Muscle of leg (tissue), 16 donors: ENCODE measurements around the gene ADCYAP1R1. TPM values are rescaled to one million over a fixed set of nuclear protein-coding genes. Genes with fewer than 3 reads are reported as not detected.

Experiments used
- DNase-seq: peaks from one replicate; pipeline ENCODE4 v3.0.0; 2013
- H3K27ac ChIP-seq: one replicate; pipeline ENCODE4 v1.5.1; 2013; ENCODE audit warnings: mild to moderate bottlenecking, low read length, control low read depth
- H3K27me3 ChIP-seq: one replicate; pipeline ENCODE4 v1.6.1; 2013; ENCODE audit warnings: low read length; ENCODE audit not compliant: control insufficient read depth, insufficient read depth
- H3K36me3 ChIP-seq: one replicate; pipeline ENCODE4 v1.6.1; 2013; ENCODE audit warnings: low read length; ENCODE audit not compliant: control insufficient read depth, insufficient read depth
- H3K4me1 ChIP-seq: one replicate; pipeline ENCODE4 v1.6.1; 2013; ENCODE audit warnings: low read length; ENCODE audit not compliant: control insufficient read depth, insufficient read depth
- H3K4me3 ChIP-seq: one replicate; pipeline ENCODE4 v1.5.1; 2013; ENCODE audit warnings: low read length, control low read depth
- H3K9me3 ChIP-seq: replicated peaks from 2 replicates; pipeline ENCODE4 v1.6.1; 2013; ENCODE audit warnings: low read depth, low read length; ENCODE audit not compliant: control insufficient read depth
- WGBS: methylation state at CpG from one replicate; pipeline ENCODE4 v1.1.5; 2013; ENCODE audit warnings: missing lambda C conversion rate; ENCODE audit not compliant: insufficient coverage; 5-methylcytosine and 5-hydroxymethylcytosine counted together
- long read RNA-seq, 11 donors: transcript quantifications; one replicate each; lab custom pipeline, GENCODE V29; 2026
- polyA plus RNA-seq, 8 donors: library from polyadenylated mRNA; unstranded; fragments of 120-200 nt; gene quantifications; one replicate each; pipeline versions ENCODE4 v1.2.1 to v1.2.3, GENCODE V29; 2013; ENCODE audit warnings: inconsistent platforms in 1 of 8, low replicate concordance in 1 of 8; ENCODE audit not compliant: insufficient read length in 8 of 8, insufficient read depth in 1 of 8
- total RNA-seq: library from RNA; stranded (reverse); fragments of 120-200 nt; gene quantifications from one replicate; pipeline ENCODE4 v1.2.4, GENCODE V29; 2013

The ADCYAP1R1 gene
- total RNA-seq (5.8 TPM), polyA plus RNA-seq (10 to 100 TPM in 1 of 8 donors, 1 to 10 TPM in 7; 5.5 to 10.8 (median 8.4) TPM)
- long read RNA-seq, donor 1 = 0 reads
- long read RNA-seq, donor 2 = 0 reads
- long read RNA-seq, donor 3, partial matches to known transcripts = 7 of 7 reads
- long read RNA-seq, donor 3, other reads (novel, unspliced or antisense) = 0 of 7 reads
- long read RNA-seq, donor 4, partial matches to known transcripts = 9 of 10 reads
- long read RNA-seq, donor 4, other reads (novel, unspliced or antisense) = 0 of 10 reads
- long read RNA-seq, donor 5, partial matches to known transcripts = 5 of 7 reads
- long read RNA-seq, donor 5, other reads (novel, unspliced or antisense) = 0 of 7 reads
- long read RNA-seq, donor 6 = 0 reads
- long read RNA-seq, donor 7 = 0 reads
- long read RNA-seq, donor 8, partial matches to known transcripts = 0 of 1 reads
- long read RNA-seq, donor 8, other reads (novel, unspliced or antisense) = 0 of 1 reads
- long read RNA-seq, donor 9 = 0 reads
- long read RNA-seq, donor 10, partial matches to known transcripts = 0 of 1 reads
- long read RNA-seq, donor 10, other reads (novel, unspliced or antisense) = 0 of 1 reads
- long read RNA-seq, donor 11 = 0 reads

- peak; percentile 83 for DNase-seq
- Histone ChIP-seq H3K27me3 (peaks cover 32% of the 10 kb centered on the region), H3K27ac (no peak within 1 kb of the TSS), H3K4me3 (peak within 1 kb of the TSS; percentile 52), H3K4me1 (peaks cover 39% of the 10 kb centered on the region), H3K36me3 (no peaks in the 10 kb centered on the region), H3K9me3 (no peaks in the 10 kb centered on the region)
- 3% methylated on average over 35 of the region's 56 CpGs for WGBS
These were observed at the start of gene ADCYAP1R1 for GRCh38 chr7:31051598-31052486. Gene ADCYAP1R1, plus strand, starts transcription at chr7:31052308. Its CDS starts 10,957 bp downstream, at chr7:31063265.

- no peak for DNase-seq
- H3K36me3 ChIP-seq = no peaks in the 10 kb centered on the region
- no CpG with 5 or more reads among the region's 2 CpGs for WGBS
- peaks cover 9% of the 10 kb centered on the region for H3K4me1 ChIP-seq
- no peaks in the 10 kb centered on the region for H3K27me3 ChIP-seq
- H3K27ac ChIP-seq = no peak overlapping the region
- H3K4me3 ChIP-seq = no peak overlapping the region
- H3K9me3 ChIP-seq = peaks cover 8% of the 10 kb centered on the region
These were observed 49.0 kb upstream of the ADCYAP1R1 start for GRCh38 chr7:31003097-31003496.

GRCh38 chr7:31003721-31004120 lies 48.4 kb upstream of the ADCYAP1R1 start:
- H3K27ac ChIP-seq = no peak overlapping the region
- peaks cover 8% of the 10 kb centered on the region for H3K9me3 ChIP-seq
- no peak overlapping the region for H3K4me3 ChIP-seq
- H3K4me1 ChIP-seq = peaks cover 8% of the 10 kb centered on the region
- 99% methylated on average over 6 of the region's 6 CpGs for WGBS
- no peaks in the 10 kb centered on the region for H3K27me3 ChIP-seq
- no peaks in the 10 kb centered on the region for H3K36me3 ChIP-seq
- no peak for DNase-seq

GRCh38 chr7:31004393-31004792 lies 47.7 kb upstream of the ADCYAP1R1 start:
- peaks cover 8% of the 10 kb centered on the region for H3K9me3 ChIP-seq
- H3K36me3 ChIP-seq = no peaks in the 10 kb centered on the region
- H3K4me3 ChIP-seq = no peak overlapping the region
- no CpG with 5 or more reads among the region's 1 CpG for WGBS
- peaks cover 8% of the 10 kb centered on the region for H3K4me1 ChIP-seq
- H3K27me3 ChIP-seq = no peaks in the 10 kb centered on the region
- H3K27ac ChIP-seq = no peak overlapping the region
- DNase-seq = no peak

- Histone ChIP-seq H3K4me1 (peaks cover 3% of the 10 kb centered on the region), H3K9me3 (peaks cover 10% of the 10 kb centered on the region), H3K36me3 (no peaks in the 10 kb centered on the region), H3K4me3 (no peak overlapping the region), H3K27ac (no peak overlapping the region), H3K27me3 (no peaks in the 10 kb centered on the region)
- 47% methylated on average over 3 of the region's 6 CpGs for WGBS
- DNase-seq = no peak
These were observed 45.3 kb upstream of the ADCYAP1R1 start for GRCh38 chr7:31006857-31007256.

- WGBS = 63% methylated on average over 1 of the region's 5 CpGs
- no peak overlapping the region for H3K27ac ChIP-seq
These were observed 44.5 kb upstream of the ADCYAP1R1 start for GRCh38 chr7:31007634-31008033.

DNA sequence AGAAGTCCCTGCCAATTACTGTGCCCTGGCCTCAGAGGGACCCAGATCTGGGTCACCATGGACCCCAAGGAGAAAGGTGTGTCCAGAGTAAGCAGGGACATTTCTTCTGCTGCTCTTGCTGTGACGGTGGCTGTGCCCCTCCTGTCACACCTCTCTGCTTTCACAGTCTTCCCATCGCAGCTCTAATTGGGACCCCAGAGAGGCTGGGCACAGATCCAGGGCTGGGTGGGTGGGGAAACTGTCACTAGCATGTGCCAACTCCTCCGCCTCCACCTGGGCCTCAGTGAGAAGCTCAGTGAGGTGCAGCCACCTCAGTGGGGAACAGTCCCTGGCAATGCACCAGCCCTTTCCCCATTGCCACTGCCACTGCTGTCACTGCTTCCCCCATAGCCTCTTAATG lies 37.3 kb upstream of the ADCYAP1R1 start:
- DNase-seq = no peak
- WGBS = 86% methylated on average over 1 of the region's 3 CpGs
- Histone ChIP-seq H3K36me3 (no peaks in the 10 kb centered on the region), H3K27me3 (no peaks in the 10 kb centered on the region), H3K27ac (no peak overlapping the region), H3K4me3 (no peak overlapping the region), H3K9me3 (peaks cover 2% of the 10 kb centered on the region), H3K4me1 (peaks cover 10% of the 10 kb centered on the region)

More at GRCh38 chr7:31007634-31008033, 44.5 kb upstream of the ADCYAP1R1 start:
- H3K9me3 ChIP-seq = peaks cover 10% of the 10 kb centered on the region
- no peaks in the 10 kb centered on the region for H3K36me3 ChIP-seq
- DNase-seq = no peak
- H3K4me1 ChIP-seq = peaks cover 3% of the 10 kb centered on the region
- no peak overlapping the region for H3K4me3 ChIP-seq
- no peaks in the 10 kb centered on the region for H3K27me3 ChIP-seq

GRCh38 chr7:31017032-31017675 lies 35.0 kb upstream of the ADCYAP1R1 start:
- H3K4me1 ChIP-seq = peaks cover 10% of the 10 kb centered on the region
- peak; percentile 80 for DNase-seq
- H3K27ac ChIP-seq = no peak overlapping the region
- 100% methylated on average over 2 of the region's 7 CpGs for WGBS
- no peaks in the 10 kb centered on the region for H3K36me3 ChIP-seq
- H3K9me3 ChIP-seq = no peaks in the 10 kb centered on the region
- H3K27me3 ChIP-seq = no peaks in the 10 kb centered on the region
- H3K4me3 ChIP-seq = no peak overlapping the region

GRCh38 chr7:31017721-31018120 lies 34.4 kb upstream of the ADCYAP1R1 start:
- no peak for DNase-seq
- WGBS = 83% methylated on average over 4 of the region's 5 CpGs
- Histone ChIP-seq H3K27ac (no peak overlapping the region), H3K27me3 (no peaks in the 10 kb centered on the region), H3K4me3 (no peak overlapping the region), H3K36me3 (no peaks in the 10 kb centered on the region), H3K4me1 (peaks cover 10% of the 10 kb centered on the region), H3K9me3 (no peaks in the 10 kb centered on the region)
